ENCODE results near the gene PRKCA.

- TF ChIP-seq CTCF (IDR thresholded peaks at IDR 0.05), result no peak
- TF ChIP-seq POLR2A (IDR thresholded peaks at IDR 0.05), result no peak
These were observed 410.0 kb downstream of the PRKCA start for GRCh38 chr17:66712453-66712852.
